Measurements from ENCODE around the gene EGR2. TPM values are rescaled to one million over a fixed set of nuclear protein-coding genes. Genes with fewer than 3 reads are reported as not detected.

EGR2 gene
- polyA plus RNA-seq, 1 donor from 2014 or later: 1.7 TPM

DNA sequence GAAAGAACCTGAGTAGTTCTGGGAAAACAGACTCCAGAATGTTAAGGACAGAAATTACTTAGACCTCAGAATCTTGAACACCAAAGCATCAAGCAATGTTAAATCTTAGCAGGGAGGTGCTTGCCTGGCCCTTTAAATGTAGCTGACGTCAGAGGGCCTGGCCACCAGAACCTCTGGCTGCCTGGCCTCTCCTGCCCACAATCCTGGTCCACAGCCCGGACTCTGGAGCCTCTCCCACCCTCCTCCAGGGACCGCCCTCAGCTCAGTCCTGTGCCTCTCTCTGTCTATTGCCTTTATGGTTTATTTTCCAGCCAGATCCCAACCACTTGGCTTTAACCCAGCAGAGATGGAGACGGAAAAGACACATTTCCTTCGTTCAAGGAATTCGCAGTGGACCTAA lies 42.2 kb upstream of the EGR2 start:
- Histone ChIP-seq H3K9me3 (ENCODE audit: low read length) (no peaks in the 10 kb centered on the region), H3K27me3 (ENCODE audit: insufficient read depth, low read depth, low read length) (no peaks in the 10 kb centered on the region), H3K9me2 (ENCODE audit: insufficient read depth, low read length) (no peaks in the 10 kb centered on the region), H3K9ac (ENCODE audit: low read length) (no peak overlapping the region), H3F3A (ENCODE audit: insufficient read depth, low read length, poor library complexity, severe bottlenecking) (no peaks in the 10 kb centered on the region), H3K27ac (ENCODE audit: low read length) (no peak overlapping the region), H4K20me1 (ENCODE audit: insufficient read depth) (no peaks in the 10 kb centered on the region), H3K4me3 (ENCODE audit: low read length) (no peak overlapping the region), H2AFZ (ENCODE audit: low read depth, low read length) (no peak overlapping the region), H3K79me2 (replicated peaks; ENCODE audit: insufficient read depth, low read length) (no peaks in the 10 kb centered on the region), H3K36me3 (ENCODE audit: insufficient read depth, low read length) (no peaks in the 10 kb centered on the region), H3K4me2 (ENCODE audit: low read length) (no peak overlapping the region)
- TF ChIP-seq, protein P1, sequence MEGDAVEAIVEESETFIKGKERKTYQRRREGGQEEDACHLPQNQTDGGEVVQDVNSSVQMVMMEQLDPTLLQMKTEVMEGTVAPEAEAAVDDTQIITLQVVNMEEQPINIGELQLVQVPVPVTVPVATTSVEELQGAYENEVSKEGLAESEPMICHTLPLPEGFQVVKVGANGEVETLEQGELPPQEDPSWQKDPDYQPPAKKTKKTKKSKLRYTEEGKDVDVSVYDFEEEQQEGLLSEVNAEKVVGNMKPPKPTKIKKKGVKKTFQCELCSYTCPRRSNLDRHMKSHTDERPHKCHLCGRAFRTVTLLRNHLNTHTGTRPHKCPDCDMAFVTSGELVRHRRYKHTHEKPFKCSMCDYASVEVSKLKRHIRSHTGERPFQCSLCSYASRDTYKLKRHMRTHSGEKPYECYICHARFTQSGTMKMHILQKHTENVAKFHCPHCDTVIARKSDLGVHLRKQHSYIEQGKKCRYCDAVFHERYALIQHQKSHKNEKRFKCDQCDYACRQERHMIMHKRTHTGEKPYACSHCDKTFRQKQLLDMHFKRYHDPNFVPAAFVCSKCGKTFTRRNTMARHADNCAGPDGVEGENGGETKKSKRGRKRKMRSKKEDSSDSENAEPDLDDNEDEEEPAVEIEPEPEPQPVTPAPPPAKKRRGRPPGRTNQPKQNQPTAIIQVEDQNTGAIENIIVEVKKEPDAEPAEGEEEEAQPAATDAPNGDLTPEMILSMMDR (IDR thresholded peaks at IDR 0.05; ENCODE audit: poor library complexity, severe bottlenecking): no peak
- TF ChIP-seq MXI1 (conservative IDR thresholded peaks at IDR 0.05; ENCODE audit: poor library complexity, severe bottlenecking) (no peak), EP300 (conservative IDR thresholded peaks at IDR 0.05; ENCODE audit: poor library complexity, severe bottlenecking) (no peak), SMC3 (conservative IDR thresholded peaks at IDR 0.05; ENCODE audit: poor library complexity) (no peak)
- TF ChIP-seq, protein P2, sequence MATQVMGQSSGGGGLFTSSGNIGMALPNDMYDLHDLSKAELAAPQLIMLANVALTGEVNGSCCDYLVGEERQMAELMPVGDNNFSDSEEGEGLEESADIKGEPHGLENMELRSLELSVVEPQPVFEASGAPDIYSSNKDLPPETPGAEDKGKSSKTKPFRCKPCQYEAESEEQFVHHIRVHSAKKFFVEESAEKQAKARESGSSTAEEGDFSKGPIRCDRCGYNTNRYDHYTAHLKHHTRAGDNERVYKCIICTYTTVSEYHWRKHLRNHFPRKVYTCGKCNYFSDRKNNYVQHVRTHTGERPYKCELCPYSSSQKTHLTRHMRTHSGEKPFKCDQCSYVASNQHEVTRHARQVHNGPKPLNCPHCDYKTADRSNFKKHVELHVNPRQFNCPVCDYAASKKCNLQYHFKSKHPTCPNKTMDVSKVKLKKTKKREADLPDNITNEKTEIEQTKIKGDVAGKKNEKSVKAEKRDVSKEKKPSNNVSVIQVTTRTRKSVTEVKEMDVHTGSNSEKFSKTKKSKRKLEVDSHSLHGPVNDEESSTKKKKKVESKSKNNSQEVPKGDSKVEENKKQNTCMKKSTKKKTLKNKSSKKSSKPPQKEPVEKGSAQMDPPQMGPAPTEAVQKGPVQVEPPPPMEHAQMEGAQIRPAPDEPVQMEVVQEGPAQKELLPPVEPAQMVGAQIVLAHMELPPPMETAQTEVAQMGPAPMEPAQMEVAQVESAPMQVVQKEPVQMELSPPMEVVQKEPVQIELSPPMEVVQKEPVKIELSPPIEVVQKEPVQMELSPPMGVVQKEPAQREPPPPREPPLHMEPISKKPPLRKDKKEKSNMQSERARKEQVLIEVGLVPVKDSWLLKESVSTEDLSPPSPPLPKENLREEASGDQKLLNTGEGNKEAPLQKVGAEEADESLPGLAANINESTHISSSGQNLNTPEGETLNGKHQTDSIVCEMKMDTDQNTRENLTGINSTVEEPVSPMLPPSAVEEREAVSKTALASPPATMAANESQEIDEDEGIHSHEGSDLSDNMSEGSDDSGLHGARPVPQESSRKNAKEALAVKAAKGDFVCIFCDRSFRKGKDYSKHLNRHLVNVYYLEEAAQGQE (IDR thresholded peaks at IDR 0.05; ENCODE audit: borderline replicate concordance): no peak

DNA sequence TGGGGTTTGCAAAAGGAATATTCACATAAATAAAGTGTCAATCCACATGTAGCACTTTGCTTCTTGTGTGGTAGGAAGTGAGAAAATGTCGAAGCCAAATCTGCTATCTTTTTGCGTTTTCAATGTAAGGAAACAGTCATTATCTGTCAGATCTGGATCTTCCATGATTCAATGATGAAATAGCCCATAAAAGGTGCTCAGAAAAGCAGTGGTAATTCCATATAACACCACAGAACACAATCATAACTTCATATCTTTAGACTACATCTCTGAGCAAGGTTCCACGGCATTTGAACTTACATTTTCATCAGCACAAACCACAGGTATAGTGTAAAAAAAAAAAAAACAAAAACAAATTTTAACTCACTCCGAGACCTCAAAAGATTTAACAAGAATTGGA lies 39.9 kb upstream of the EGR2 start:
- H3K4me2 ChIP-seq (ENCODE audit: low read length): no peak overlapping the region
- no peak overlapping the region for H3K4me3 ChIP-seq (ENCODE audit: low read length)

DNA sequence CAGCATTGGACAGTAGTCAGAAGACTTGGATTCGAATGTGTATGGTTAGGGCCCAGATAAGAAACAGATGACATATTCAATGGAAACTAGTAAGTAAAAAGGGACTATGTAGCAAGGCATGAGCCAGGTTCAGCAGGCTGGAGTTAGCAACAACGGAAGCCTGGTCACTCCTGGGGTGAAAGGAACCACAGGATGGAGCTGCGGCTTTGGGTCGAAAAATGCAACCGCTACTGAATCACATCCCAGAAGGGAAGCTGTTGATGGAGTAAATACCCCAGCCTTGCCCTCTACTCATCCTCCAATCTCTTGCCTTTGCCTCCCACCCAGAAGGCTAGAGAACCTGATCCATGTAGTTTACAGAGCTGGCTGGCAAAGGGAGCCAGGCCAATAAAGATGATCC lies 37.5 kb upstream of the EGR2 start:
- no peak overlapping the region for H2AFZ ChIP-seq (ENCODE audit: low read depth, low read length)
- H3K9me2 ChIP-seq (ENCODE audit: insufficient read depth, low read length): no peaks in the 10 kb centered on the region
- no peaks in the 10 kb centered on the region for H3K27me3 ChIP-seq (ENCODE audit: insufficient read depth, low read depth, low read length)
- H3K4me3 ChIP-seq (ENCODE audit: low read length): no peak overlapping the region
- no peak for TF ChIP-seq MXI1 (conservative IDR thresholded peaks at IDR 0.05; ENCODE audit: poor library complexity, severe bottlenecking)
- no peak for TF ChIP-seq RAD21 (conservative IDR thresholded peaks at IDR 0.05)
- TF ChIP-seq EP300 (conservative IDR thresholded peaks at IDR 0.05; ENCODE audit: poor library complexity, severe bottlenecking): no peak
- no peak for TF ChIP-seq TAF1 (IDR thresholded peaks at IDR 0.05; ENCODE audit: low read depth)
- no peak for TF ChIP-seq SMC3 (conservative IDR thresholded peaks at IDR 0.05; ENCODE audit: poor library complexity)
- no peak for TF ChIP-seq EZH2 (IDR thresholded peaks at IDR 0.05; ENCODE audit: borderline replicate concordance, insufficient read depth, low read length, poor library complexity, severe bottlenecking)
- TF ChIP-seq, protein P2 (IDR thresholded peaks at IDR 0.05; ENCODE audit: borderline replicate concordance): no peak
- TF ChIP-seq, protein P1 (IDR thresholded peaks at IDR 0.05; ENCODE audit: poor library complexity, severe bottlenecking): no peak
- TF ChIP-seq POLR2AphosphoS5 (IDR thresholded peaks at IDR 0.05): no peak
- H3K9me3 ChIP-seq (ENCODE audit: low read length): no peaks in the 10 kb centered on the region
- no peaks in the 10 kb centered on the region for H3F3A ChIP-seq (ENCODE audit: insufficient read depth, low read length, poor library complexity, severe bottlenecking)
- H3K9ac ChIP-seq (ENCODE audit: low read length): no peak overlapping the region
- no peaks in the 10 kb centered on the region for H4K20me1 ChIP-seq (ENCODE audit: insufficient read depth)
- no peaks in the 10 kb centered on the region for H3K36me3 ChIP-seq (ENCODE audit: insufficient read depth, low read length)
- H3K79me2 ChIP-seq (replicated peaks; ENCODE audit: insufficient read depth, low read length): no peaks in the 10 kb centered on the region
- H3K4me2 ChIP-seq (ENCODE audit: low read length): no peak overlapping the region
- no peak overlapping the region for H3K27ac ChIP-seq (ENCODE audit: low read length)

More for the DNA sequence above, 39.9 kb upstream of the EGR2 start:
- no peaks in the 10 kb centered on the region for H3F3A ChIP-seq (ENCODE audit: insufficient read depth, low read length, poor library complexity, severe bottlenecking)
- TF ChIP-seq SMC3 (conservative IDR thresholded peaks at IDR 0.05; ENCODE audit: poor library complexity) (no peak), TAF1 (IDR thresholded peaks at IDR 0.05; ENCODE audit: low read depth) (no peak), POLR2AphosphoS5 (IDR thresholded peaks at IDR 0.05) (no peak)
- H3K9me3 ChIP-seq (ENCODE audit: low read length): no peaks in the 10 kb centered on the region
- H4K20me1 ChIP-seq (ENCODE audit: insufficient read depth): no peaks in the 10 kb centered on the region
- no peak overlapping the region for H3K9ac ChIP-seq (ENCODE audit: low read length)
- no peaks in the 10 kb centered on the region for H3K79me2 ChIP-seq (replicated peaks; ENCODE audit: insufficient read depth, low read length)
- no peak overlapping the region for H3K27ac ChIP-seq (ENCODE audit: low read length)
- no peak overlapping the region for H2AFZ ChIP-seq (ENCODE audit: low read depth, low read length)
- H3K27me3 ChIP-seq (ENCODE audit: insufficient read depth, low read depth, low read length): no peaks in the 10 kb centered on the region
- H3K9me2 ChIP-seq (ENCODE audit: insufficient read depth, low read length): no peaks in the 10 kb centered on the region
- no peaks in the 10 kb centered on the region for H3K36me3 ChIP-seq (ENCODE audit: insufficient read depth, low read length)

Measured in neural cell (in vitro differentiated cells).